Measurements from ENCODE around the gene PICALM. TPM values are rescaled to one million over a fixed set of nuclear protein-coding genes. Genes with fewer than 3 reads are reported as not detected.
"Not testable (repeated sequence)": the region's sequence is repeated elsewhere in the genome, so short reads cannot be mapped to it uniquely, and the experiment has no call there.

Gene PICALM
- total and polyA plus RNA-seq, 10 of the 15 experiments (the other 5 are each of a cell fraction or from before 2014, with no cell fraction given), result 4.3 to 150 (median 41.8) TPM

DNA sequence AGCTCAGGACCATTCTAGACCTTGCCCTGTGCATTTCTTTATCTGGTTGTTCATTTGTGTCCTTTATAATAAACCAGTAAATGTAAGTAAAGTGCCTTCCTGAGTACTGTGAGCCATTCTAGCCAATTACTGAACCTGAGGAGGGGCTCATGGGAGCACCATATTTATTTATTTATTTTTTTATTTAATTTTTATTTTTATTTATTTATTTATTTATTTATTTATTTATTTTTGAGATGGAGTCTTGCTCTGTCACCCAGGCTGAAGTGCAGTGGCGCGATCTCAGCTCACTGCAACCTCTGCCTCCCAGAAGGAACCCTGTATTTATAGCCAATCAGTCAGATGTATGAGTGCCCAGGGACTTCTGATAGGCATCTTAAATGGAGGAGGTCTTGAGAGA is 18.8 kb upstream of the PICALM start:
- H4K20me1 ChIP-seq (ENCODE audit: control insufficient read depth, insufficient read depth); H3K9ac ChIP-seq (ENCODE audit: control insufficient read depth, insufficient read depth, low read length); in situ Hi-C loops (cut with MboI); H3K27ac ChIP-seq (ENCODE audit: control insufficient read depth, insufficient read depth); H3K27me3 ChIP-seq (replicated peaks in 1 of 2; ENCODE audit: control insufficient read depth in 2 of 2, insufficient read depth in 2 of 2, low read length in 1 of 2); ATAC-seq; DNase-seq (ENCODE audit: low read depth, low spot score); H3K9me3 ChIP-seq (replicated peaks; ENCODE audit: control insufficient read depth, insufficient read depth, low read length); H2AFZ ChIP-seq (ENCODE audit: control insufficient read depth, low read depth, low read length); CTCF ChIA-PET; BruUV-seq (replicated peaks); H3K79me2 ChIP-seq (ENCODE audit: control insufficient read depth, insufficient read depth, low read length); H3K4me3 ChIP-seq; FAIRE-seq; H3K36me3 ChIP-seq (ENCODE audit: control insufficient read depth in 2 of 2, insufficient read depth in 2 of 2, low read length in 1 of 2); H3K4me1 ChIP-seq (ENCODE audit: control insufficient read depth, insufficient read depth, low read length); POLR2A ChIA-PET; intact Hi-C loops (cut with micrococcal nuclease; ENCODE audit: unreplicated experiment); RAD21 ChIA-PET (ENCODE audit: unreplicated experiment); H3K4me2 ChIP-seq (ENCODE audit: control insufficient read depth, insufficient read depth): not testable (repeated sequence)
- SMC1A ChIA-PET (ENCODE audit: uncharacterized antibody, unreplicated experiment), result interaction anchor here (1.0 to 1.9 kb wide), 4 partner anchors 9 to 73 kb away, joined by 3 to 6 read pairs (median 4); no protein-coding TSS in a partner anchor
- 100% methylated on average over 2 of the region's 2 CpGs for WGBS (ENCODE audit: insufficient coverage, insufficient replicate concordance, low lambda C conversion rate, missing lambda C conversion rate)

DNA sequence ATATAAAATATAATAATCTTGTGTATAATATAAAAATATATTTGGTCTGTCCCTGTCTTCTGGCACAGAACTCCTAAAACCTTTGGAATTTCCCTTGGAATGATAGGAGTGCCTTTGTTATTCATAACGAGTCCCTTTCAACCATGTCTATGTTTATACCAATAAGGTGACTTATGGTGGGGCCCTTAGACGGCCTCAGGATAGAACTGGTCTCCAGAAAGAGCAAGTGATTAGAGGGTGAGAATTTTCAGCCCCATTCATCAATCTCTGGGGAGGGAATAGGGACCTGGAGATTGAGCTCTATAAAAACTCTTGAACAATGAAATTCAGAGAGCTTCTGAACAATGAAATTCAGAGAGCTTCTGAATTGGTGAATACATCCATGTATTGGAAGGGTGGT is 18.4 kb upstream of the PICALM start:
- no peaks in the 10 kb centered on the region for H3K9me3 ChIP-seq (replicated peaks; ENCODE audit: control insufficient read depth, insufficient read depth, low read length)
- POLR2A ChIA-PET, result no interaction called here
- FAIRE-seq, result no peak
- no peaks in the 10 kb centered on the region for H3K36me3 ChIP-seq (ENCODE audit: control insufficient read depth in 2 of 2, insufficient read depth in 2 of 2, low read length in 1 of 2)
- RAD21 ChIA-PET (ENCODE audit: unreplicated experiment), result interaction anchor here (1.4 kb wide), 1 partner anchor 18 kb away, joined by 4 read pairs; the partner anchor contains the start of gene PICALM
- H3K79me2 ChIP-seq (ENCODE audit: control insufficient read depth, insufficient read depth, low read length), result no peaks in the 10 kb centered on the region
- no peak overlapping the region for H2AFZ ChIP-seq (ENCODE audit: control insufficient read depth, low read depth, low read length)
- in situ Hi-C loops (cut with MboI) (no loop called here), intact Hi-C loops (cut with micrococcal nuclease; ENCODE audit: unreplicated experiment) (no loop called here)
- no peaks in the 10 kb centered on the region for H3K4me1 ChIP-seq (ENCODE audit: control insufficient read depth, insufficient read depth, low read length)
- H3K9ac ChIP-seq (ENCODE audit: control insufficient read depth, insufficient read depth, low read length), result no peak overlapping the region
- H4K20me1 ChIP-seq (ENCODE audit: control insufficient read depth, insufficient read depth), result no peaks in the 10 kb centered on the region
- H3K27ac ChIP-seq (ENCODE audit: control insufficient read depth, insufficient read depth), result no peak overlapping the region
- no peak overlapping the region for H3K4me2 ChIP-seq (ENCODE audit: control insufficient read depth, insufficient read depth)
- H3K27me3 ChIP-seq (replicated peaks in 1 of 2; ENCODE audit: control insufficient read depth in 2 of 2, insufficient read depth in 2 of 2, low read length in 1 of 2), result no peaks in the 10 kb centered on the region
- ATAC-seq, result no peak
- 19% methylated on average over 2 of the region's 2 CpGs for WGBS (ENCODE audit: insufficient coverage, insufficient replicate concordance, low lambda C conversion rate, missing lambda C conversion rate)
- CTCF ChIA-PET, result interaction anchor here (0.6 kb wide), 2 partner anchors 100 to 243 kb away, joined by 3 to 4 read pairs; no protein-coding TSS in a partner anchor
- no TSS peak for BruUV-seq (replicated peaks)
- DNase-seq (ENCODE audit: low read depth, low spot score), result no peak
- H3K4me3 ChIP-seq, result no peak overlapping the region
- SMC1A ChIA-PET (ENCODE audit: uncharacterized antibody, unreplicated experiment), result interaction anchor here (1.0 to 1.9 kb wide), 5 partner anchors 9 to 73 kb away, joined by 3 to 6 read pairs (median 5); no protein-coding TSS in a partner anchor
- TF ChIP-seq RBBP5 (conservative IDR thresholded peaks at IDR 0.05) (no peak), NR2F1 (conservative IDR thresholded peaks at IDR 0.05) (no peak), MEF2A (IDR thresholded peaks at IDR 0.05; ENCODE audit: insufficient read depth, low read depth, low read length) (no peak), RUNX3 (IDR thresholded peaks at IDR 0.05; ENCODE audit: low read length) (no peak), ZNF384 (IDR thresholded peaks at IDR 0.05; ENCODE audit: borderline replicate concordance, low read depth, low read length) (no peak), EZH2 (IDR thresholded peaks at IDR 0.05; ENCODE audit: borderline replicate concordance, control insufficient read depth, low read depth, low read length) (no peak), GABPA (IDR thresholded peaks at IDR 0.05; ENCODE audit: low read depth) (no peak), ZNF274 (IDR thresholded peaks at IDR 0.05; ENCODE audit: insufficient read depth, insufficient read length) (no peak), TAF1 (IDR thresholded peaks at IDR 0.05; ENCODE audit: borderline replicate concordance, low read depth, low read length) (no peak), ETV6 (conservative IDR thresholded peaks at IDR 0.05 in 1 of 2, IDR thresholded peaks at IDR 0.05 in 1 of 2; ENCODE audit: borderline replicate concordance in 1 of 2, low read depth in 1 of 2) (no peak)
- TF ChIP-seq, protein P1, sequence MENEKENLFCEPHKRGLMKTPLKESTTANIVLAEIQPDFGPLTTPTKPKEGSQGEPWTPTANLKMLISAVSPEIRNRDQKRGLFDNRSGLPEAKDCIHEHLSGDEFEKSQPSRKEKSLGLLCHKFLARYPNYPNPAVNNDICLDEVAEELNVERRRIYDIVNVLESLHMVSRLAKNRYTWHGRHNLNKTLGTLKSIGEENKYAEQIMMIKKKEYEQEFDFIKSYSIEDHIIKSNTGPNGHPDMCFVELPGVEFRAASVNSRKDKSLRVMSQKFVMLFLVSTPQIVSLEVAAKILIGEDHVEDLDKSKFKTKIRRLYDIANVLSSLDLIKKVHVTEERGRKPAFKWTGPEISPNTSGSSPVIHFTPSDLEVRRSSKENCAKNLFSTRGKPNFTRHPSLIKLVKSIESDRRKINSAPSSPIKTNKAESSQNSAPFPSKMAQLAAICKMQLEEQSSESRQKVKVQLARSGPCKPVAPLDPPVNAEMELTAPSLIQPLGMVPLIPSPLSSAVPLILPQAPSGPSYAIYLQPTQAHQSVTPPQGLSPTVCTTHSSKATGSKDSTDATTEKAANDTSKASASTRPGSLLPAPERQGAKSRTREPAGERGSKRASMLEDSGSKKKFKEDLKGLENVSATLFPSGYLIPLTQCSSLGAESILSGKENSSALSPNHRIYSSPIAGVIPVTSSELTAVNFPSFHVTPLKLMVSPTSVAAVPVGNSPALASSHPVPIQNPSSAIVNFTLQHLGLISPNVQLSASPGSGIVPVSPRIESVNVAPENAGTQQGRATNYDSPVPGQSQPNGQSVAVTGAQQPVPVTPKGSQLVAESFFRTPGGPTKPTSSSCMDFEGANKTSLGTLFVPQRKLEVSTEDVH (IDR thresholded peaks at IDR 0.05; ENCODE audit: low read depth, partially characterized antibody), result no peak
- TF ChIP-seq, protein P2, sequence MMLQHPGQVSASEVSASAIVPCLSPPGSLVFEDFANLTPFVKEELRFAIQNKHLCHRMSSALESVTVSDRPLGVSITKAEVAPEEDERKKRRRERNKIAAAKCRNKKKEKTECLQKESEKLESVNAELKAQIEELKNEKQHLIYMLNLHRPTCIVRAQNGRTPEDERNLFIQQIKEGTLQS (IDR thresholded peaks at IDR 0.05; ENCODE audit: borderline replicate concordance, extremely low read depth, low read depth, low read length), result no peak
- TF ChIP-seq, protein P3, sequence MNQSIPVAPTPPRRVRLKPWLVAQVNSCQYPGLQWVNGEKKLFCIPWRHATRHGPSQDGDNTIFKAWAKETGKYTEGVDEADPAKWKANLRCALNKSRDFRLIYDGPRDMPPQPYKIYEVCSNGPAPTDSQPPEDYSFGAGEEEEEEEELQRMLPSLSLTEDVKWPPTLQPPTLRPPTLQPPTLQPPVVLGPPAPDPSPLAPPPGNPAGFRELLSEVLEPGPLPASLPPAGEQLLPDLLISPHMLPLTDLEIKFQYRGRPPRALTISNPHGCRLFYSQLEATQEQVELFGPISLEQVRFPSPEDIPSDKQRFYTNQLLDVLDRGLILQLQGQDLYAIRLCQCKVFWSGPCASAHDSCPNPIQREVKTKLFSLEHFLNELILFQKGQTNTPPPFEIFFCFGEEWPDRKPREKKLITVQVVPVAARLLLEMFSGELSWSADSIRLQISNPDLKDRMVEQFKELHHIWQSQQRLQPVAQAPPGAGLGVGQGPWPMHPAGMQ (IDR thresholded peaks at IDR 0.05; ENCODE audit: borderline replicate concordance), result no peak

Data from GM12878 (cell line).